GM13976 (cell line): ENCODE data around the gene TOB1.

Experiments
- DNase-seq: peaks from one replicate; pipeline ENCODE4 v3.0.0; 2012; ENCODE audit warnings: low spot score
- CTCF ChIP-seq: IDR thresholded peaks from 2 replicates; pipeline ENCODE4 v1.5.1; 2012; ENCODE audit warnings: borderline replicate concordance, mild to moderate bottlenecking; ENCODE audit not compliant: insufficient read depth; ENCODE audit errors: extremely low read depth, missing control alignments, control extremely low read depth
- in situ Hi-C: fragments of 300-500 bp; cut with MboI; formaldehyde crosslinking; loops from one replicate; pipeline ENCODE4 v1.12.0; 2022; ENCODE audit warnings: low sequenced_read_pairs, mixed read lengths, inconsistent platforms; ENCODE audit not compliant: unreplicated experiment

Gene TOB1

GRCh38 chr17:50908860-50909764 is 43.0 kb upstream of the TOB1 start:
- DNase-seq: no peak
- TF ChIP-seq CTCF: no peak
- in situ Hi-C loops: no loop called here

DNA sequence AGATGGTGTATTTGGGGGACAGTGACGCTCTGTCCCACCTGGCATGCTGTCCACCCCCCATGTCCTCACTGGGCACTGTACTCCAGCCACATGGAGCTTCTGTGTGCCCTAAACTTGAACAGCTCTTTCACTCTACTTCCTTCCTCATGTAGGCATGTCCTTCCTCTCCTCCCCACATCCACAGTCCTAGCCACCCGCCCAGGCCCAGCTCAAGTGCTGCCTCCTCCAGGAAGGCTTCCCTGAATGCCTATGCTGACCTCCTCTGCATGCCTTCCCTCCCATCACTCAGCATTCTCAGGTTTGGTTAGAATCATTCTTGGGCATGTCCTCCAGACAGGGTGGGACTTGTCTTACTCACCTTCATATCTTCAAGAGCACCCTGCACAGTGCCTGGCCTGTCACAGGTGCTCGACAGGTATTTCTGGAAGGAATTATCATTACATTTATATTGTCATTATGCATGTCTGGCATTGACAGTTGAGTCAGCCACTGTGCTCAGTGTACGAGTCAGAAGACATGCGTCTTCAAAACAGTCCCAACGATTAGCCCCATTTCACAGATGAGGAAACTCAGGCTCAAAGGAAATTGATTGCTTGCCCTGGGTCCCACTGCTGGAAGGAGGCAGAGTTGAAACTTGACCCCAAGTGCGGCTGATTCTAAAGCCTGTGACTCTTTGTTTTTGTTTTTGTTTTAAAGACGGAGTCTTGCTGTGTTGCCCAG is 42.1 kb upstream of the TOB1 start:
- no peak for TF ChIP-seq CTCF
- DNase-seq: no peak
- in situ Hi-C loops: no loop called here

- TF ChIP-seq CTCF: no peak
- in situ Hi-C loops: no loop called here
- DNase-seq: no peak
These were observed 40.3 kb upstream of the TOB1 start for GRCh38 chr17:50906443-50906842.

DNA sequence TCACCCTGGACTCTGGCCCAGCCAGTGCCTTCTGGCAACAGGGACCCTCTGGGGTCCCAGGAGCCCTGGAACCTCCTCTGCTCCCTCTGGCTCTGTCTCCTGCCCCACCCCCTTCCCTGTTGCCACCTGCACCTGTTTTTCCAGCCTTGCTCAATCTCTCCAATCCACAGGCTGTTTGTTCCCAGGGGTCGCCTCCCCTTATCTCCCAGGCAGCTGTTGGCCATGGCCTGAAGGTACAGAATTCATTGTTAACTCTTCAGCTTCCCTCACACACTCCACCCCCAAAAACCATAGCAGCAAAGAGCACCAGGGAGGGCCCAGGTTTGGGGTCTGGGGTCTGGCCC is 39.3 kb upstream of the TOB1 start:
- no peak for DNase-seq
- in situ Hi-C loops: no loop called here
- TF ChIP-seq CTCF: no peak

- no peak for DNase-seq
- TF ChIP-seq CTCF: no peak
- in situ Hi-C loops: no loop called here
These were observed 38.6 kb upstream of the TOB1 start for GRCh38 chr17:50904518-50905459.
